ENCODE results near the gene RARG. TPM values are rescaled to one million over a fixed set of nuclear protein-coding genes. Genes with fewer than 3 reads are reported as not detected.

The RARG gene
- total and polyA plus RNA-seq, 11 donors: 6.4 to 22.5 (median 14.4) TPM

DNA sequence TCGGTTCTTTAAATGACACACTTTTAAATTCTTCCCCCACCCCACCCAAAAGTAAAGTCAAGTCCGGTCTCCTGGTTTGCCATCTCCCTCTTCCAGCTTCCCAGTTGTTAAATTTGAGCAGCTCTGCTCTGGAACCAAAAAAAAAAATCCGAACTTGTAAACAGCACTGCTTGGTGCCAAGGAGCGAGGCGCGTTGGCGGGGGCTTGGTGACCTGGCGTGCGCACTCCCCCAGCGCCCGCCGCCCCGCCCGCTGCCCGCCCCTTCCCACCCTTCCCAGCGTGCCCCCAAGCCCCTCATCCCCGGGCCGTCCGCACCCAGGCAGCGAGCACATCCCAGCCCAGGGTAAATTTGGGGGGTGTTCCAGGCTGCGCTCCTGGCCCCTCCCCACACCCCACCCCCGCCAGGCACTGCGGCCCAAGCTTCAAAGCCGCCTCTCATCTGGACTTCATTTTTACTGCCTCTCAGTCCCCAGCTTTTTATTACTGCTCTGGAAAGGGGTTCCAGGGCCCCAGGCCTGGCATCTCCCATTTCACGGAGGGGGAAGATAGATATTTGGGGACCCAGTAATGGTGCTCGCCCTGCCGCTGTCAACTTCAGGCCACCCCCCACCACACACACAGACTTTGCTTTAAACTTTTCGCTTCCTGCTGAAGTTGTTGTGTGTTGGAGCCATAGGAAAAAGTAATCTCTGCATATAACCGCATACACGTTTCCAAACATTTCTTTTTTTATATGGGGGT lies 13.3 kb downstream of the RARG start:
- H3K9me3 ChIP-seq: no peaks in the 10 kb centered on the region
- peaks cover 13 to 88% (median 62%) of the 10 kb centered on the region in 12 donors for H3K4me1 ChIP-seq
- H3K36me3 ChIP-seq: peaks cover 0 to 16% (median 7%) of the 10 kb centered on the region in 9 donors
- no peaks in the 10 kb centered on the region for H3K27me3 ChIP-seq
- ATAC-seq (no peak), DNase-seq (peak in 2 of 5 donors; percentile 48 to 67)
- intact Hi-C loops (cut with DNase I): loop anchor here in 2 of 10 donors (2.0 to 10.0 kb wide), 2 partner anchors 32 to 286 kb away; partner anchors contain the start of genes NPFF (in 1 of the 2) and TARBP2 (in 1 of the 2)
- H3K4me3 ChIP-seq: peak overlapping the region; percentile 57 to 95 (median 74)
- no peak for TF ChIP-seq POLR2A (IDR thresholded peaks at IDR 0.05)
- TF ChIP-seq, protein P1, sequence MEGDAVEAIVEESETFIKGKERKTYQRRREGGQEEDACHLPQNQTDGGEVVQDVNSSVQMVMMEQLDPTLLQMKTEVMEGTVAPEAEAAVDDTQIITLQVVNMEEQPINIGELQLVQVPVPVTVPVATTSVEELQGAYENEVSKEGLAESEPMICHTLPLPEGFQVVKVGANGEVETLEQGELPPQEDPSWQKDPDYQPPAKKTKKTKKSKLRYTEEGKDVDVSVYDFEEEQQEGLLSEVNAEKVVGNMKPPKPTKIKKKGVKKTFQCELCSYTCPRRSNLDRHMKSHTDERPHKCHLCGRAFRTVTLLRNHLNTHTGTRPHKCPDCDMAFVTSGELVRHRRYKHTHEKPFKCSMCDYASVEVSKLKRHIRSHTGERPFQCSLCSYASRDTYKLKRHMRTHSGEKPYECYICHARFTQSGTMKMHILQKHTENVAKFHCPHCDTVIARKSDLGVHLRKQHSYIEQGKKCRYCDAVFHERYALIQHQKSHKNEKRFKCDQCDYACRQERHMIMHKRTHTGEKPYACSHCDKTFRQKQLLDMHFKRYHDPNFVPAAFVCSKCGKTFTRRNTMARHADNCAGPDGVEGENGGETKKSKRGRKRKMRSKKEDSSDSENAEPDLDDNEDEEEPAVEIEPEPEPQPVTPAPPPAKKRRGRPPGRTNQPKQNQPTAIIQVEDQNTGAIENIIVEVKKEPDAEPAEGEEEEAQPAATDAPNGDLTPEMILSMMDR (IDR thresholded peaks at IDR 0.05): no peak
- 31 to 47% (median 37%) methylated on average over 26 to 30 of the region's 30 CpGs for WGBS, 4 donors
- peak overlapping the region; percentile 29 to 100 (median 100) for H3K27ac ChIP-seq

DNA sequence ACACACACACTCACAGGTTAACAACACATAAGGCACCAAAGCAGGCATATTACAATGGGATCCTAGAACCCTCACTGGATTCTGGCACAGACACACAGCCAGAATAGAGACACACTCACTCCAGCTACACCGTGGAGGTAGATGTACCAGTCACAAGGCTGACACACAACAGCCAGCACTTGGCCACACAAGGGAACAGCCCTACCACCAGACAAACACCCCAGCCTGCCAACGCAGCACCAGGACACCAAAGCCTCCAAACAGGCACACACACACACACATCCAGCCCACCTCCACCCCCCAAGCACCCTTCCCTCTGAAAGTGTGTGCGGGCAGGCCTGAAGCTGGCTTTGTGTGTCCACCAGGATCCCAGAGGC lies 14.1 kb downstream of the RARG start:
- WGBS, 4 donors: 31 to 49% (median 36%) methylated on average over 2 to 3 of the region's 3 CpGs
- H3K4me1 ChIP-seq: peaks cover 16 to 88% (median 61%) of the 10 kb centered on the region in 12 donors
- intact Hi-C loops (cut with DNase I): loop anchor here in 2 of 10 donors (2.0 to 10.0 kb wide), 2 partner anchors 33 to 287 kb away; partner anchors contain the start of genes NPFF (in 1 of the 2) and TARBP2 (in 1 of the 2)
- H3K27ac ChIP-seq: peak overlapping the region; percentile 29 to 100 (median 100)
- ATAC-seq: no peak
- DNase-seq: peak in 1 of 5 donors; percentile 29
- peak overlapping the region in 11 of 12 donors; percentile 57 to 95 (median 77) for H3K4me3 ChIP-seq
- H3K27me3 ChIP-seq: no peaks in the 10 kb centered on the region
- no peaks in the 10 kb centered on the region for H3K9me3 ChIP-seq
- TF ChIP-seq, protein P1 (IDR thresholded peaks at IDR 0.05): no peak
- no peak for TF ChIP-seq POLR2A (IDR thresholded peaks at IDR 0.05)
- H3K36me3 ChIP-seq: peaks cover 0 to 24% (median 15%) of the 10 kb centered on the region in 9 donors

DNA sequence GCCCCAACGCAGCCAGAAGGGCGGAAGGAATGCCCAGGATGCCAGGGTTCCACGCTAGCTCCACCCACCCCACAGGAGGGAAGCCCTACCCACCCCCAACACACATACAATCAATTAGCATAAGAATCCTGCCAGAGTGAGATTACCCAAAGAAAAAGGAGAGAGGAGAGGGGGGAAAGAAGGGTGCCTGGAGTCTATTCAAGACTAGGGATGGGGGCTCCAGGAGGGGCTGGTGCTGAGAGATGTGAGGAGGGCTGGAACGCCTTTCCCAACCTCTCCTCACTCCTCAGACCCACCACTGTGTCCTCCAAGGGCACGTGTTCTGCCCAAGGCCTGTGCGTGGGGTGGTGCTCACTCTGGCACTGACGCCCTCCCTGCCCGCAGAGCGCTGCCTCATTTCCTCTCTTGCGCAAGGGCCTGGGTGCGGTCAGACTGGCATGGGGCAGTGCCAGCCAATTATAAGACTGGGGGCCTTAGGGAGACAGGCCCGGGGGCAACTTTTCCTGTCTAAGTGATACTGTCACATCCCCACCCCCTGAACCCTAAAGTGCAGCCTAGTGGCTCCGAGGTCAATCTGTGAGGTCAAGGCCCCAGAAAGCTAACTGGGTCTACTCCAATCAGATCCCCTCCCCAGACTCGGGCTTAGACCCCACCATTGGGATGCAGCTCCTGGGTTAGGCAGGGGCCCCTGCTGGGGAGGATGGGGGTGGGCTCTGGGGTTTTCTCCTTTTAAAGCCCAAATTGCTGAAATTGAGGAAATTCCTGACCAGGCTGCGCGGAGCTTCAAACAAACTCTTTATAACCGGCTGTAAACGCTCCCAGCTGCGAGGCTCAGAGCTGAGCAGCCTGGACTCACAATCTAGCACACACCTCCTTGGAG lies 14.7 kb downstream of the RARG start:
- Histone ChIP-seq H3K4me3 (peak overlapping the region in 7 of 12 donors; percentile 68 to 95 (median 79)), H3K27ac (peak overlapping the region; percentile 29 to 100 (median 100)), H3K27me3 (no peaks in the 10 kb centered on the region), H3K36me3 (peaks cover 0 to 30% (median 20%) of the 10 kb centered on the region in 9 donors), H3K4me1 (peaks cover 16 to 85% (median 57%) of the 10 kb centered on the region in 12 donors), H3K9me3 (no peaks in the 10 kb centered on the region)
- DNase-seq: peak in 2 of 5 donors; percentile 50 to 77
- TF ChIP-seq, protein P1 (IDR thresholded peaks at IDR 0.05): no peak
- no peak for TF ChIP-seq POLR2A (IDR thresholded peaks at IDR 0.05)
- WGBS, 4 donors: 56 to 65% (median 62%) methylated on average over 19 of the region's 19 CpGs
- intact Hi-C loops (cut with DNase I): loop anchor here in 1 of 10 donors (10.0 kb wide), 1 partner anchor 288 kb away; the partner anchor contains the start of genes NPFF and TARBP2
- ATAC-seq: no peak

Measured in heart left ventricle (tissue), 16 donors.